ENCODE results near the gene ANK3. TPM values are rescaled to one million over a fixed set of nuclear protein-coding genes. Genes with fewer than 3 reads are reported as not detected.

Gene ANK3
- polyA plus RNA-seq, 1 donor = 144 TPM

DNA sequence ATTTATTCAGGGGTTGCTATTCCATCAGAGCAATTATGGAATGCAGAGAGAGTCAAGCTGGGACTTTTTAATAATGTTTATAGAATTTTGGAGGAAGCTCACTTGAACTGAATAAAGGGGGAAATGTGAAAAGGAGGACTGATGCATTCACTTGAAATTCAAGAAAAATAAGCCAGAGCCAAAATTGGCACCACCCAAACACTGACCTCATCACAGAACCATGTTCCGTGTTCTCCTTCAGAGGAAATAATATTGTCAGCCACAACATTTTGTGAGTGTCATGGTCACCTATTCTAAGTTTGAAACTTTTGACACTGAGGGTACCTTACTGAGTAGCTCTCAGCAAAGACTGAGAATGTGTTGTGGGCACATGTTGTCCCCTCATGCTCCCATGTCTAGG lies 207.0 kb downstream of the ANK3 start:
- DNase-seq (ENCODE audit: low read depth) = no peak

DNA sequence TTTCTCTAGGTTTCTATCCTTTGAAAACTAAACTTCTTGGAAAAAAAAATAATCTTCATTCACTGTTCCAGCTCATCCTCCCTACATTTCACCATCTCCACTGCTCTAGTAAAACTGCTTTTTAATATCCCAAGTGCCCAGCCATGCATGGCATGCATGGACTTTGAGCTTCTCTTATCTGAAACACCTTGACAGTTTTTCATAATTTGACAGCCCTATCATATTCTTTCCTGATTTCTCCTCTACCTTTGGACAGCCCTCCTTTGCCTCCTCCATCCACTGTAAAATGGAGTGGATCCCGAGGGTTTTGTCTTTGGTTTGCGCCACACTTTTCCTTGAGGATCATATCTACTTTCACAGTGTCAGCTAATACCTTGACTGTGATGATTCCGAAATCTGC lies 212.8 kb downstream of the ANK3 start:
- no peak for DNase-seq (ENCODE audit: low read depth)

DNA sequence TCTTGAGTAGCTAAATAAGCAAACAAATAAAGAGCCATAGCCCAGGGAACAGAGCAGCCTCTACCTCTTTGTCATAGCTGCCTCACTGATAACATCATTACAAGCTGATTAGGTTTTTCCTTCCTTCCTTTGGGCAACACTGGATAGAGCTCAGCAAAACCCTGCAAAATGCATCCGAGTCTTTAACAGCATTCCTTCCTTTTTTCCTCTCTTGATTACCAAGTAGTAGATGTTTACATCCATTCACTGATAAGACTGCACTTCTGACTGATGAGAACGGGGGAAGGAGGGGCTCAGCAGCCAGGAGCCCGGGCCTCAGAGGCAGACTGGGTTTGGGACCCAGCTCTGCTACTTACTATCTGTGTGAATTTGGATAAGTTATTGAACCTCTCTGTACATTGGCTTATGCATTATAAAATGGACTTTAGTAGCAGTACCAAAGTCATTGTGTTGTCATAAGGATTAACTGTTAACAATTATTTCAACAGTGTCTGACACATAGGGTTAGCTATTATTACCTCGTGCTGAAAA lies 214.2 kb downstream of the ANK3 start:
- DNase-seq (ENCODE audit: low read depth) = no peak

- no peak for DNase-seq (ENCODE audit: low read depth)
These were observed 217.2 kb downstream of the ANK3 start for GRCh38 chr10:60172363-60172990.

DNA sequence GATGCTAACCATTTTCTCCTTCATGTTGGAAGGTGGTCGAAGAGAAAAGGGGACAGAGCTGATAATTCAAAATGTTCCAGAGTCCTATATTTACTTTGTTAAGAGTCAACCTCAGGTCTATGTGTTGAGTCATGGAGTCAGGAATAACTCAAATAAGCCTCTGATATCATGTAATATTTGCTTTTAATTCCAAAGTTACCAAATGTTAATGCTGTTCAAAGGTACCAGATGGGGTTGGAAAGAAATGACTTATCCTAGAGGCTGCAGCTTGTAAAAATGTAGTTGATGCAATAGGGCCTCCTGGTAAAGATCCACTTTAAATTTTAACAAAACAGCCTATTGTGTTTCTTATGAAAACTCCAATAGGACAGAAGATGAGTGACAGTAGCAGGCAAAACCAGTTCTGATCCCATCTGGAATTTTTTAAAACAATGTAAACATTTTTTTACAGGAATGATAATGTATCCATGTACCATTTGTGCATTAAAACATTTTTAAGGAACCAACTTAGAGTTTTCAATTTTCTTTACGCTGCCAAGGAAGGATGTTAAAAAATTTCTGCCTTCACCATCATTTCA lies 218.2 kb downstream of the ANK3 start:
- no peak for DNase-seq (ENCODE audit: low read depth)

DNA sequence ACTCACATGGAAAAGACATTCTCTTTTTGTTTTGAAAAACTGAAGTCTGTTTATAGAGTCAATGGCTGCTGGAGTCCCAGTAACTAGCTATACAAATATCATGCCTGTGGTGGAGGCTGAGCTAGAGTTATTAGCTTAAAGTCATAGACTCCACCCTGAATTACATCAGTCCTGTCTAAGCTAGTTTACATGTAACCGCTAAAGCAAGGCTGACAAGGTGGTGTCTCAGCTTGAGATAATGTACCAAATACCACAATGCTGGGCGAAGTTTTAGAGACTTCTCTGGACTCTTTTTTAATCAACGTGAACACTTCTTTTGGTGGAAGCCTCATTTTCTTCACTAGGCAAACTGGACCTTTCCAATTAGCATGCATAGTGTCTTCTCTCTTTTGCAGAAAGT lies 219.4 kb downstream of the ANK3 start:
- DNase-seq (ENCODE audit: low read depth) = no peak

GRCh38 chr10:60169111-60169510 lies 220.6 kb downstream of the ANK3 start:
- no peak for DNase-seq (ENCODE audit: low read depth)

- DNase-seq (ENCODE audit: low read depth) = no peak
These were observed 222.6 kb downstream of the ANK3 start for GRCh38 chr10:60167050-60167449.

- DNase-seq (ENCODE audit: low read depth) = no peak
These were observed 225.9 kb downstream of the ANK3 start for GRCh38 chr10:60163786-60164185.

DNA sequence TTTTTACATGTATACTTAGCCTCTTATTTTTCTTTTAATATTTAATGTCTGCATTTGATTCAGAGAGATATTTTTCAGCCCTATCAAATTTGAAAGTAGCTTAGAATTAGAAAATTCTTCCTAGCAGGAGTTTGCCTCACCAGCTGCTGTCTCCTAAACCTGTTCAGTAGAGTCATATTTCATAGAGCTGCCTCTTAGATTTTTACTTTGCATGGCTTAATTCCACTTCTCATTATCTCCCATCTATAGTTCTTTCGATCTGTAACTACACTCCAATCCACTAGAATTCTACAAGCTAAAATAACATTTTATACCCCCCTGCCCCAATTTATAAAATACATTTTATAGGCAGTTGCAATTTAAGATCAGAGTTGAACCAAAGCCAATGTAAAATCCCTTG lies 227.0 kb downstream of the ANK3 start:
- DNase-seq (ENCODE audit: low read depth) = no peak

GRCh38 chr10:60155943-60156683 lies 233.6 kb downstream of the ANK3 start:
- DNase-seq (ENCODE audit: low read depth) = no peak

GRCh38 chr10:60155099-60155877 lies 234.4 kb downstream of the ANK3 start:
- no peak for DNase-seq (ENCODE audit: low read depth)

- DNase-seq (ENCODE audit: low read depth) = no peak
These were observed 240.7 kb downstream of the ANK3 start for GRCh38 chr10:60149003-60149402.

DNA sequence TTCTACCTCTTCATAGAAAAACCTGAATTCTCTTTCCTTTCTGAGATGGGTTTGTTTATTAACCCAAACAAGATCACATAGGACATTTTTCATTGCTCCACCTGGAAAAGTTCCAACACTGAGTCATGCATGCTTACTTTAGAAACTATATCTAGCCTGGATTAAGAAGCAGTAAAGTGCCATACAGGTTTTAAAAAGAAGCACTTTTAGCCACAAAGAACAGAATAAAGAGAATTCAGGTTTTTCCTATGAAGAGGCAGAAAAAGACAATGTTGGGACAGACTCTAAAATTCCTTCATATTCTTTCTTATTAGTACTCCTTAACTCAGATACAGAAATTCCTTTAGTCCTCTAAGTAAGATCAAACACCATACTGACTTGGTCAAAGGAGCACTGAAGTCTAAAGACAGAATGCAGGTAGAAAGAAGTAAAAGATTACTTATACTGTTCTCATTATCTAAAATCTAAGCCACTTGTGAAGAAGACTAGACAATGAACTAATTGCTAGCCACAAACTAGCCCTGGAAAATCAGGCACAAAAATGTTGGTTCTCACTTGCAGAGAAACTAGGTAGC lies 241.3 kb downstream of the ANK3 start:
- DNase-seq (ENCODE audit: low read depth) = no peak

- DNase-seq (ENCODE audit: low read depth) = no peak
These were observed 242.0 kb downstream of the ANK3 start for GRCh38 chr10:60147576-60148265.

DNA sequence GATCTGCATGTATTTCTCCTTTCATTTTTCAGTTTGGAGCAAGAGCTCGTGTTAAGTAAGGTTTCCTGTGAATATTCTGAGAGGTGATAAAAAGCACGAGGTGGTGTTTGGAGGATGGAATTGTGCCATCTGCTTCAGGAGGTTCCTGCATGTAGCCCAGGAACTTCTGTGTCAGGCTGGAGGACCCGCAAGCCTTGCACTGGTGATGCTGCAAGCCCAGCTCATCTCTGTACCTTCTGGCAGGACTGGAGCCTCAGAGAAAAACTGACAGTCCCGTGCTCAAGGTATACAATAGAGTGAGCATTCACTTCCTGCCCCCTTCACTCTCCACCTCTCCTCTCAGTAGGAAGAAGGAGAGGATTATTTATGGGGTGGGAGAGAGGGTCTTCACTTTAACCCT lies 242.7 kb downstream of the ANK3 start:
- no peak for DNase-seq (ENCODE audit: low read depth)

DNA sequence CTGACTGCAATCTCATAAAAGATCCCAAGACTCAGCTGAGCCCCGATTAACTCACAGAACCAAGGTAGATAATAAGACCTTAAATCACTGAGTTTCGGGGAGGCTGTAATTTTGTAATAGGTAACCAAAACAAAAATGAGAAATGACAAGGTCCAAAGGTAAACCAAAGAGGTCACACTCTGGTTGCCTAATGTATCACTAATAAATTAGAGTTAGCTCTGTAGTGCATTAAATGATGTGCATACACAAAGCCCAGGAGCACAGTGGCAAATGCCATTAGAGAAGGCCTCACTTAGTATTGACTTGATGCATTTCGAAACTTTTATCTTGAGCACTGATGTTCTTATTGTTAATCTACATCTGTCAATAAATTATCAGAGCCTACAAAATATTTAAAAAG lies 245.6 kb downstream of the ANK3 start:
- no peak for DNase-seq (ENCODE audit: low read depth)

DNA sequence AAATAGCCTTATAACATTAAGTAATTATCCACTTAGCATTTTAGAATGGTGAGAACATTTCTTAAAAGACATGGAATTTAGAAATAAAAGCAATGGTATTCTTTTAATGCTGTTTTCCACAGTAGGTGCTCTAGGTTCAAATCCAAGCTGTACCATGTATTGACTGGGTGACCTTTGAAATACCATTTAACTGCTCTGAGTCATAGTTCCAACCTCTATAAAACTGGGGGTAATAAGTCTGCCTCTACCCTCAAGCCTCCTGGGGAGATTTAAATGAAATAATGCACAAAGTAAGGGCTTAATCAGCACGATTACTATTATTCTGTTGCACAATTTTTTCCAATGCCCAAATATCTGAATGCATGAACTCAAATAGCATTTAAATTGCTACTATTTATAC lies 246.9 kb downstream of the ANK3 start:
- no peak for DNase-seq (ENCODE audit: low read depth)

DNA sequence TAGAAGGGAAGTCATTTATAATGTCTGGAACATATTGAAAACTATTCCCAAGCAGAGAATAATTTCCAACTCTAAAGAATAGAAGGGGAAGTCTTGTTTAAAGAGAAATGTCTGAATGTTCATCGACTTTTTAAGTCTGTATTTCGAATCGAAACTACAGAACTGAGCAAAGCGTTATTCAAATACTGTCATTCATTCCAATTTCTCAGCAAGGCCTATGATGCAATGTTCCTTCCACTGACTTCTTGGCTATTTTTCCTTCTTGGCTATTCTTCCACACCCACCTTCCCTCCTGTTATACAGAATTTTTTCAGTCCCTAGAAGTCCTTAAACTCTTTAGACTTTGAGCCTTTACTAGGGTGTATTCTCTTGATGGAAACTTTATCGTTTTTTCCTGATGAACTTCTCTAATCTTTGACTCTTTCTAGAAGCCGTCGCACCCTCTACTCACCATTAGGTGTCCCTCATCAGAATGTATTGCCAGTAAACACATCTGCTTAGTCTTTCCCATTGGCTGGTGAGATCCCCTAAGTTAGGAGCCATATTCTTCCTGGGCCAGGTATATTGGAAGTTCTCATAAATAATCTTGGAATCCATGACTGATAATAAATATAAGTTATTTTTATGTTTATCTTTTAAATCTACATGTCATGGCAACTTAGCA lies 247.6 kb downstream of the ANK3 start:
- DNase-seq (ENCODE audit: low read depth) = peak; percentile 38
